Neural cell (in vitro differentiated cells): Measurements from ENCODE around the gene RALGPS2. TPM values are rescaled to one million over a fixed set of nuclear protein-coding genes. Genes with fewer than 3 reads are reported as not detected.

Experiments
- H2AFZ ChIP-seq: fragments of 200-600, 300-800 bp; sonication (generic), shearing (Covaris generic); 2 replicates; pipeline ENCODE4 v1.6.0; 2014; ENCODE audit warnings: low read depth, mild to moderate bottlenecking, antibody characterized with exemption, low read length, moderate library complexity
- H3F3A ChIP-seq: fragments of 200-600 bp; shearing (Covaris generic); 2 replicates; pipeline ENCODE4 v1.6.1; 2016; ENCODE audit warnings: mild to moderate bottlenecking, moderate library complexity, mixed read lengths, antibody characterized with exemption, low read length; ENCODE audit not compliant: insufficient read depth, poor library complexity, severe bottlenecking
- H3K27ac ChIP-seq: fragments of 200-600, 300-800 bp; sonication (generic), shearing (Covaris generic); 2 replicates; pipeline ENCODE4 v1.5.1; 2014; ENCODE audit warnings: mild to moderate bottlenecking, low read length, moderate library complexity
- H3K27me3 ChIP-seq: fragments of 300-800, 200-600 bp; sonication (generic), shearing (Covaris generic); 2 replicates; pipeline ENCODE4 v1.6.0; 2014; ENCODE audit warnings: mild to moderate bottlenecking, low read depth, low read length, moderate library complexity; ENCODE audit not compliant: insufficient read depth
- H3K36me3 ChIP-seq: fragments of 300-800, 200-600 bp; sonication (generic), shearing (Covaris generic); 2 replicates; pipeline ENCODE4 v1.5.1; 2014; ENCODE audit warnings: mild to moderate bottlenecking, antibody characterized with exemption, low read length, moderate library complexity; ENCODE audit not compliant: insufficient read depth
- H3K4me2 ChIP-seq: fragments of 300-800, 200-600 bp; sonication (generic), shearing (Covaris generic); 2 replicates; pipeline ENCODE4 v1.6.0; 2014; ENCODE audit warnings: mild to moderate bottlenecking, low read length
- H3K4me3 ChIP-seq: fragments of 300-800, 200-600 bp; sonication (generic), shearing (Covaris generic); 2 replicates; pipeline ENCODE4 v1.5.1; 2014; ENCODE audit warnings: mild to moderate bottlenecking, low read length, moderate library complexity
- H3K79me2 ChIP-seq: fragments of 200-600 bp; shearing (Covaris generic); replicated peaks from 2 replicates; pipeline ENCODE4 v1.6.0; 2014; ENCODE audit warnings: mild to moderate bottlenecking, low read length, moderate library complexity; ENCODE audit not compliant: insufficient read depth
- H3K9ac ChIP-seq: fragments of 300-800, 200-600 bp; sonication (generic), shearing (Covaris generic); 2 replicates; pipeline ENCODE4 v1.6.1; 2016; ENCODE audit warnings: mild to moderate bottlenecking, low read length, mixed read lengths
- H3K9me2 ChIP-seq: fragments of 200-600 bp; shearing (Covaris generic); 2 replicates; pipeline ENCODE4 v1.6.1; 2016; ENCODE audit warnings: mild to moderate bottlenecking, low read length, mixed read lengths; ENCODE audit not compliant: insufficient read depth
- H3K9me3 ChIP-seq: fragments of 200-600, 300-800 bp; sonication (generic), shearing (Covaris generic); 2 replicates; pipeline ENCODE4 v1.6.1; 2016; ENCODE audit warnings: mild to moderate bottlenecking, mixed run types, low read length, moderate library complexity, mixed read lengths
- H4K20me1 ChIP-seq: fragments of 200-600 bp; shearing (Covaris generic); 2 replicates; pipeline ENCODE4 v1.6.1; 2016; ENCODE audit warnings: mild to moderate bottlenecking, mixed run types; ENCODE audit not compliant: insufficient read depth
- EP300 ChIP-seq: fragments of 450-650 bp; conservative IDR thresholded peaks from 2 replicates; pipeline ENCODE4 v1.6.1; 2014; ENCODE audit warnings: antibody characterized with exemption, mild to moderate bottlenecking, moderate library complexity; ENCODE audit not compliant: poor library complexity, severe bottlenecking
- EZH2 ChIP-seq: fragments of 200-600, 300-800 bp; shearing (Covaris generic), sonication (generic); IDR thresholded peaks from 2 replicates; pipeline ENCODE4 v1.6.1; 2014; ENCODE audit warnings: antibody characterized with exemption, low read length, borderline replicate concordance, mild to moderate bottlenecking; ENCODE audit not compliant: insufficient read depth, poor library complexity, severe bottlenecking
- MXI1 ChIP-seq: fragments of 450-650 bp; conservative IDR thresholded peaks from 2 replicates; pipeline ENCODE4 v1.6.1; 2014; ENCODE audit warnings: antibody characterized with exemption, mild to moderate bottlenecking; ENCODE audit not compliant: poor library complexity, severe bottlenecking
- POLR2AphosphoS5 ChIP-seq: IDR thresholded peaks from 2 replicates; pipeline ENCODE4 v1.6.1; 2012
- RAD21 ChIP-seq: fragments of 450-650 bp; conservative IDR thresholded peaks from 2 replicates; pipeline ENCODE4 v1.6.1; 2014; ENCODE audit warnings: antibody characterized with exemption, mild to moderate bottlenecking, moderate library complexity
- REST ChIP-seq: IDR thresholded peaks from 2 replicates; pipeline ENCODE4 v1.6.1; 2012; ENCODE audit warnings: borderline replicate concordance
- polyA plus RNA-seq: library from polyadenylated mRNA; depleted of rRNA; stranded (reverse); fragments of >200 nt; gene quantifications from 2 replicates; pipeline ENCODE4 v1.2.3, GENCODE V29; 2014
- TF ChIP-seq, protein P1 (sequence below): fragments of 450-650 bp; IDR thresholded peaks from 2 replicates; pipeline ENCODE4 v1.5.1; 2014; ENCODE audit warnings: antibody characterized with exemption, mild to moderate bottlenecking, moderate library complexity; ENCODE audit not compliant: poor library complexity, severe bottlenecking

Gene RALGPS2
- polyA plus RNA-seq, 1 donor from 2014 or later: 26.6 TPM

DNA sequence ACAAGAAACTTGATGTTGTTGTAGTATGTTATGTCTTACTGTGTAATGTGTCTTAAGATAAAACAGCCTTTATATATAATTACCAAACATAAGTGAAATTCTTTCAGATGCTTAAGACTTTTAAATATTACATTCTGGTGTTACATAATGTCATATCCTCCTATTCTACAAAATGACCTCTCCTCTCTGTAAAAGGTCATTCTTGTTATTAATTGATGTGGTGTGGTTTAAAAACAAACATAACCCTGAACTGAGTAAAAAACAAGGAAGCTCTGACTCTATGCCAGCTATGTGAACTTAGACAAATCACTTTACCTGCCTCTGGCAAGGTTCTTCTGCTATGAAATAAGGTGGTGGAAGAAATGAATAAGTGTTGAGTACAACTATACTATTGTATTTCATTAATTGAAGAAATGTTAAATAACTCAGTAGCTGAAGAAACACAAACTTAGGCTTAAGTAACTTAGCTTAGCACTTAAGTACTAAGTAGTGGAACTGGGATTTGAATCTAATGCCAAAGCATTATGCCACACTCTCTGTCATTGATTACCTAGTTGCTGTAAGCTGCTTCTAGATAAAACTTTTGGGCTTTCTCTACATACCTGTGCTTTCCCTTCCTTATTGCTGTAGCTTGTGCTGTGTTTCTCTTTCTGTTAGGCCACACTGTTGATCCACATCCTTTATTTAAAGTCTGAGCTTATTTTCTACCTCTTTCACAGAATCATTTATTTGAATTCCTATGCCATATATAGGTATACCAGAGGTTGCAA, 146.7 kb downstream of the RALGPS2 start:
- H3K9ac ChIP-seq: no peak overlapping the region
- no peak overlapping the region for H3K4me2 ChIP-seq
- no peaks in the 10 kb centered on the region for H3K36me3 ChIP-seq
- no peaks in the 10 kb centered on the region for H3K79me2 ChIP-seq
- no peaks in the 10 kb centered on the region for H3F3A ChIP-seq
- no peak overlapping the region for H3K4me3 ChIP-seq
- no peaks in the 10 kb centered on the region for H3K27me3 ChIP-seq
- no peak overlapping the region for H2AFZ ChIP-seq
- H3K9me3 ChIP-seq: no peaks in the 10 kb centered on the region
- no peak overlapping the region for H3K27ac ChIP-seq
- no peaks in the 10 kb centered on the region for H3K9me2 ChIP-seq
- H4K20me1 ChIP-seq: no peaks in the 10 kb centered on the region
- TF ChIP-seq POLR2AphosphoS5 (no peak), MXI1 (no peak)
- TF ChIP-seq, protein P1, sequence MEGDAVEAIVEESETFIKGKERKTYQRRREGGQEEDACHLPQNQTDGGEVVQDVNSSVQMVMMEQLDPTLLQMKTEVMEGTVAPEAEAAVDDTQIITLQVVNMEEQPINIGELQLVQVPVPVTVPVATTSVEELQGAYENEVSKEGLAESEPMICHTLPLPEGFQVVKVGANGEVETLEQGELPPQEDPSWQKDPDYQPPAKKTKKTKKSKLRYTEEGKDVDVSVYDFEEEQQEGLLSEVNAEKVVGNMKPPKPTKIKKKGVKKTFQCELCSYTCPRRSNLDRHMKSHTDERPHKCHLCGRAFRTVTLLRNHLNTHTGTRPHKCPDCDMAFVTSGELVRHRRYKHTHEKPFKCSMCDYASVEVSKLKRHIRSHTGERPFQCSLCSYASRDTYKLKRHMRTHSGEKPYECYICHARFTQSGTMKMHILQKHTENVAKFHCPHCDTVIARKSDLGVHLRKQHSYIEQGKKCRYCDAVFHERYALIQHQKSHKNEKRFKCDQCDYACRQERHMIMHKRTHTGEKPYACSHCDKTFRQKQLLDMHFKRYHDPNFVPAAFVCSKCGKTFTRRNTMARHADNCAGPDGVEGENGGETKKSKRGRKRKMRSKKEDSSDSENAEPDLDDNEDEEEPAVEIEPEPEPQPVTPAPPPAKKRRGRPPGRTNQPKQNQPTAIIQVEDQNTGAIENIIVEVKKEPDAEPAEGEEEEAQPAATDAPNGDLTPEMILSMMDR: no peak

- Histone ChIP-seq H3F3A (no peaks in the 10 kb centered on the region), H3K27me3 (no peaks in the 10 kb centered on the region), H3K4me3 (no peak overlapping the region), H3K79me2 (no peaks in the 10 kb centered on the region), H3K9me3 (no peaks in the 10 kb centered on the region), H3K27ac (no peak overlapping the region), H3K9ac (no peak overlapping the region), H4K20me1 (no peaks in the 10 kb centered on the region), H3K9me2 (no peaks in the 10 kb centered on the region), H2AFZ (no peak overlapping the region), H3K36me3 (no peaks in the 10 kb centered on the region), H3K4me2 (no peak overlapping the region)
- no peak for TF ChIP-seq MXI1
- no peak for TF ChIP-seq POLR2AphosphoS5
- TF ChIP-seq, protein P1: no peak
- TF ChIP-seq REST: no peak
These were observed 149.9 kb downstream of the RALGPS2 start for GRCh38 chr1:178874966-178875365.

DNA sequence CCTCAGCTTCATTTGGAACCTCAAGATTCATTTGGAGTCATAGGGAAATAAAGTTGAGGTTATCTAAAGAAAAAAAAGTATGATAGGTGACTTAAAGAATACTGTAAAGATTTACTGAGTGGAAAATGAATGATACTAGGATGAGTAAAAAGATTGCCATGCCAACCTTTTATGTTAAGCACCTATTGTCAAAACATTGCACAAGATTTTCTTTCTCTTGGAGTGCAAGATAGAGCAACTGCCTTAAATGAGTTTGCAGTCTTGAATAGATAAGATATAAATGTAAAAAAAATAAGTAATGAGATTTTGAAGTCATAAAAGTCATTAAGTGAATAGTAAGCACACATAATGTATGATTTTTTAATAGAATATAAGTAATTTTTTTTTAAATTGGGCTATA, 150.9 kb downstream of the RALGPS2 start:
- Histone ChIP-seq H3K9me2 (no peaks in the 10 kb centered on the region), H3K27ac (peak overlapping the region; percentile 19), H4K20me1 (no peaks in the 10 kb centered on the region), H3K9ac (no peak overlapping the region), H3K36me3 (no peaks in the 10 kb centered on the region), H3K4me3 (no peak overlapping the region), H3K79me2 (no peaks in the 10 kb centered on the region), H3K9me3 (no peaks in the 10 kb centered on the region), H2AFZ (no peak overlapping the region), H3F3A (no peaks in the 10 kb centered on the region), H3K27me3 (no peaks in the 10 kb centered on the region), H3K4me2 (no peak overlapping the region)
- TF ChIP-seq RAD21: no peak
- TF ChIP-seq EZH2: no peak
- no peak for TF ChIP-seq POLR2AphosphoS5
- TF ChIP-seq MXI1: no peak
- no peak for TF ChIP-seq EP300
- no peak for TF ChIP-seq REST
